Endothelial cell of umbilical vein (primary cell): ENCODE measurements around the gene CNN2.

ENCODE experiments used
- CTCF ChIP-seq, 2 donors: IDR thresholded peaks; 1 replicate in 1 of 2; 2 replicates in 1 of 2; pipeline ENCODE4 v1.5.1; 2011; ENCODE audit warnings: low read length in 2 of 2, mild to moderate bottlenecking in 2 of 2, moderate library complexity in 2 of 2, control low read depth in 1 of 2, inconsistent platforms in 1 of 2, low read depth in 1 of 2; ENCODE audit not compliant: insufficient read depth in 1 of 2; ENCODE audit errors: extremely low read depth in 1 of 2
- MYC ChIP-seq: IDR thresholded peaks from one replicate; pipeline ENCODE4 v1.6.1; 2011; ENCODE audit warnings: mild to moderate bottlenecking, low read depth, low read length
- POLR2A ChIP-seq: IDR thresholded peaks from 2 replicates; pipeline ENCODE4 v1.6.1; 2012; ENCODE audit warnings: low read depth, mild to moderate bottlenecking, control low read depth, low read length
- POLR2AphosphoS5 ChIP-seq: IDR thresholded peaks from 2 replicates; pipeline ENCODE4 v1.6.1; 2012; ENCODE audit warnings: low read depth, mild to moderate bottlenecking, control low read depth, low read length, moderate library complexity; ENCODE audit not compliant: insufficient read depth

- TF ChIP-seq CTCF (IDR thresholded peaks at IDR 0.05; ENCODE audit: extremely low read depth in 1 of 2, insufficient read depth in 1 of 2, low read depth in 1 of 2, low read length in 2 of 2) (no peak), POLR2A (no peak), MYC (no peak), POLR2AphosphoS5 (no peak)
Measured at GRCh38 chr19:1009981-1010538, 16.3 kb upstream of the CNN2 start.
